Measurements from ENCODE around the gene KXD1.

- TF ChIP-seq POLR2A (IDR thresholded peaks at IDR 0.05): no peak
- TF ChIP-seq CTCF (IDR thresholded peaks at IDR 0.05): no peak
- TF ChIP-seq POLR2AphosphoS5 (IDR thresholded peaks at IDR 0.05): no peak
- TF ChIP-seq EP300 (IDR thresholded peaks at IDR 0.05): no peak
Observed at GRCh38 chr19:18577365-18577914, 19.8 kb downstream of the KXD1 start.

Data from sigmoid colon (tissue), 4 donors.